GM12878 (cell line): Measurements from ENCODE around the gene CLIP1. TPM values are rescaled to one million over a fixed set of nuclear protein-coding genes. Genes with fewer than 3 reads are reported as not detected.
A peak's percentile ranks its signal among the peaks of the same experiment; 100 is the strongest.

Source experiments
- BCL11A ChIP-seq: IDR thresholded peaks from 2 replicates; pipeline ENCODE4 v1.6.1; 2011; ENCODE audit warnings: low read depth, low read length
- BHLHE40 ChIP-seq, 2 experiments: fragments of 450-650 bp in 1 of 2; IDR thresholded peaks; 2 replicates each; pipeline ENCODE4 v1.6.1; 2011 to 2017; ENCODE audit warnings: low read depth in 2 of 2, borderline replicate concordance in 1 of 2, improper control_type of control experiment in 1 of 2, low read length in 1 of 2, mild to moderate bottlenecking in 1 of 2
- EGR1 ChIP-seq, 2 experiments: IDR thresholded peaks; 1 replicate in 1 of 2; 2 replicates in 1 of 2; pipeline ENCODE4 v1.6.1; 2011 to 2012; ENCODE audit warnings: low read depth in 2 of 2, low read length in 2 of 2, borderline replicate concordance in 1 of 2, mild to moderate bottlenecking in 1 of 2, moderate library complexity in 1 of 2
- EP300 ChIP-seq, 2 experiments: fragments of 150-350 bp in 1 of 2; IDR thresholded peaks; 2 replicates each; pipeline ENCODE4 v1.6.1; 2011 to 2012; ENCODE audit warnings: low read depth in 2 of 2, low read length in 2 of 2, borderline replicate concordance in 1 of 2, improper control_type of control experiment in 1 of 2, inconsistent platforms in 1 of 2; ENCODE audit not compliant: control insufficient read depth in 1 of 2
- ESRRA ChIP-seq: IDR thresholded peaks from 2 replicates; pipeline ENCODE4 v1.6.1; 2012; ENCODE audit warnings: mild to moderate bottlenecking, low read length, improper control_type of control experiment
- HDAC2 ChIP-seq: fragments of 200-600 bp; sonication (generic); IDR thresholded peaks from 2 replicates; pipeline ENCODE4 v1.6.1; 2017
- JUNB ChIP-seq: IDR thresholded peaks from 2 replicates; pipeline ENCODE4 v1.6.1; 2016; ENCODE audit warnings: antibody characterized with exemption, mild to moderate bottlenecking
- MAX ChIP-seq: IDR thresholded peaks from 2 replicates; pipeline ENCODE4 v1.6.1; 2012; ENCODE audit warnings: low read depth, low read length, improper control_type of control experiment
- MEF2A ChIP-seq: IDR thresholded peaks from 2 replicates; pipeline ENCODE4 v1.6.1; 2011; ENCODE audit warnings: low read depth, mild to moderate bottlenecking, low read length, moderate library complexity; ENCODE audit not compliant: insufficient read depth
- MEF2B ChIP-seq: fragments of 450-650 bp; IDR thresholded peaks from 2 replicates; pipeline ENCODE4 v1.6.1; 2018; ENCODE audit warnings: mild to moderate bottlenecking, moderate library complexity; ENCODE audit not compliant: partially characterized antibody, poor library complexity, severe bottlenecking
- MYB ChIP-seq: fragments of 150-350 bp; IDR thresholded peaks from 2 replicates; pipeline ENCODE4 v1.6.1; 2014; ENCODE audit warnings: mild to moderate bottlenecking, low read depth, low read length, borderline replicate concordance
- PKNOX1 ChIP-seq: fragments of 450-650 bp; IDR thresholded peaks from 2 replicates; pipeline ENCODE4 v1.6.1; 2016; ENCODE audit warnings: mild to moderate bottlenecking
- POLR2AphosphoS2 ChIP-seq: IDR thresholded peaks from 2 replicates; pipeline ENCODE4 v1.6.1; 2011; ENCODE audit warnings: low read depth, mild to moderate bottlenecking, low read length, improper control_type of control experiment, moderate library complexity
- POU2F2 ChIP-seq: IDR thresholded peaks from 3 replicates; pipeline ENCODE4 v1.6.1; 2011; ENCODE audit warnings: low read depth, mild to moderate bottlenecking, low read length, borderline replicate concordance
- RAD21 ChIP-seq: IDR thresholded peaks from 2 replicates; pipeline ENCODE4 v1.6.1; 2011; ENCODE audit warnings: mild to moderate bottlenecking, low read depth, low read length, moderate library complexity; ENCODE audit not compliant: insufficient read depth
- RBBP5 ChIP-seq: fragments of 200-600 bp; sonication (generic); conservative IDR thresholded peaks from 2 replicates; pipeline ENCODE4 v1.6.1; 2016
- RFX5 ChIP-seq: IDR thresholded peaks from 2 replicates; pipeline ENCODE4 v1.6.1; 2011; ENCODE audit warnings: low read depth, low read length, improper control_type of control experiment
- SKIL ChIP-seq: fragments of 450-650 bp; IDR thresholded peaks from 2 replicates; pipeline ENCODE4 v1.6.1; 2017; ENCODE audit warnings: mild to moderate bottlenecking, low read depth, inconsistent platforms; ENCODE audit not compliant: poor library complexity, severe bottlenecking
- ZNF207 ChIP-seq: fragments of 450-650 bp; IDR thresholded peaks from 2 replicates; pipeline ENCODE4 v1.6.1; 2014; ENCODE audit warnings: antibody characterized with exemption, mild to moderate bottlenecking, borderline replicate concordance
- ZNF687 ChIP-seq: fragments of 450-650 bp; IDR thresholded peaks from 2 replicates; pipeline ENCODE4 v1.6.1; 2017; ENCODE audit warnings: mild to moderate bottlenecking, moderate library complexity
- ZSCAN29 ChIP-seq: fragments of 450-650 bp; IDR thresholded peaks from 2 replicates; pipeline ENCODE4 v1.6.1; 2017; ENCODE audit warnings: mild to moderate bottlenecking, moderate library complexity
- ZZZ3 ChIP-seq: IDR thresholded peaks from 2 replicates; pipeline ENCODE4 v1.6.1; 2011; ENCODE audit warnings: low read depth; ENCODE audit not compliant: control insufficient read depth, insufficient read length
- polyA plus RNA-seq, 11 experiments: library from polyadenylated mRNA; depleted of rRNA in 4 of 11; unstranded in 6 of 11; stranded (reverse) in 5 of 11; fragments of >200 nt; fragmentation: Nextera tagmentation in 4 of 11; fragmentation: Illumina TruSeq in 1 of 11; extraction: Ambion mirVana in 4 of 11; extraction: Trizol in 1 of 11; gene quantifications; 1 replicate in 1 of 11; 2 replicates in 10 of 11; pipeline versions ENCODE4 v1.2.1 to v1.2.3, GENCODE V29; 2011 to 2016; ENCODE audit warnings: inconsistent platforms in 2 of 11, missing spikeins in 2 of 11, low read depth in 1 of 11
- total RNA-seq, 4 experiments: library from RNA; depleted of rRNA in 3 of 4; stranded (reverse); fragments of >200 nt in 3 of 4; fragmentation: Illumina TruSeq in 1 of 4; extraction: Trizol in 1 of 4; gene quantifications; 2 replicates each; pipeline versions ENCODE4 v1.2.1 to v1.2.3, GENCODE V29; 2013 to 2021

Gene CLIP1
- total and polyA plus RNA-seq, 10 of the 15 experiments (the other 5 are each of a cell fraction or from before 2014, with no cell fraction given), result 6.0 to 45.4 (median 25.2) TPM

GRCh38 chr12:122421821-122422729 is at the start of gene CLIP1 (continued):
- peak; percentile 49; the same call in 1 of the 2 replicates for TF ChIP-seq PKNOX1
- TF ChIP-seq SKIL, result no peak
- TF ChIP-seq EP300 (IDR thresholded peaks at IDR 0.05; ENCODE audit: borderline replicate concordance in 1 of 2, control insufficient read depth in 1 of 2, low read depth in 2 of 2, low read length in 2 of 2), result no peak
- TF ChIP-seq HDAC2, result no peak
- 0 out of 2 replicates have a peak, but pooled peaks have one; percentile 38 for TF ChIP-seq POLR2AphosphoS2
- no peak for TF ChIP-seq RFX5
- no peak for TF ChIP-seq MEF2A
- TF ChIP-seq ZZZ3, result no peak
- TF ChIP-seq JUNB, result no peak
- peak; percentile 71 for TF ChIP-seq ZNF687
- no peak for TF ChIP-seq ZSCAN29
- 0 out of 2 replicates have a peak, but pooled peaks have one; percentile 13 for TF ChIP-seq MAX
- no peak for TF ChIP-seq MYB
- TF ChIP-seq POU2F2, result no peak
- TF ChIP-seq BHLHE40 (IDR thresholded peaks at IDR 0.05; ENCODE audit: borderline replicate concordance in 1 of 2, low read depth in 2 of 2, low read length in 1 of 2), result peak in 1 of 2 experiments; percentile 33; a peak in 2 of 4 replicates
- no peak for TF ChIP-seq ZNF207
- 0 out of 2 replicates have a peak, but pooled peaks have one; percentile 40 for TF ChIP-seq RBBP5
- peak; percentile 50 for TF ChIP-seq RAD21
- TF ChIP-seq MEF2B, result peak; percentile 33
- no peak for TF ChIP-seq EGR1 (IDR thresholded peaks at IDR 0.05; ENCODE audit: borderline replicate concordance in 1 of 2, low read depth in 2 of 2, low read length in 2 of 2)
- TF ChIP-seq ESRRA, result no peak
- no peak for TF ChIP-seq BCL11A
